Measurements from ENCODE around the gene RIPPLY3.

The RIPPLY3 gene

GRCh38 chr21:37059181-37059580 is 52.7 kb downstream of the RIPPLY3 start:
- TF ChIP-seq CTCF (conservative IDR thresholded peaks at IDR 0.05) (no peak), ZFX (IDR thresholded peaks at IDR 0.05) (no peak)
- H3K27ac ChIP-seq = no peak overlapping the region

- no peak overlapping the region for H3K27ac ChIP-seq
These were observed 53.8 kb downstream of the RIPPLY3 start for GRCh38 chr21:37060296-37060695.

GRCh38 chr21:37061926-37062592 is 55.6 kb downstream of the RIPPLY3 start:
- H3K27ac ChIP-seq = no peak overlapping the region
- TF ChIP-seq ZFX (IDR thresholded peaks at IDR 0.05) = no peak
- no peak for TF ChIP-seq CTCF (conservative IDR thresholded peaks at IDR 0.05)

More at GRCh38 chr21:37060296-37060695, 53.8 kb downstream of the RIPPLY3 start:
- no peak for TF ChIP-seq ZFX (IDR thresholded peaks at IDR 0.05)
- no peak for TF ChIP-seq CTCF (conservative IDR thresholded peaks at IDR 0.05)

- TF ChIP-seq ZFX (IDR thresholded peaks at IDR 0.05) (no peak), CTCF (conservative IDR thresholded peaks at IDR 0.05) (no peak)
These were observed 56.1 kb downstream of the RIPPLY3 start for GRCh38 chr21:37062593-37062935.

GRCh38 chr21:37063433-37063832 is 56.9 kb downstream of the RIPPLY3 start:
- TF ChIP-seq ZFX (IDR thresholded peaks at IDR 0.05) (no peak), CTCF (conservative IDR thresholded peaks at IDR 0.05) (no peak)
- H3K27ac ChIP-seq = no peak overlapping the region

More at GRCh38 chr21:37062593-37062935, 56.1 kb downstream of the RIPPLY3 start:
- no peak overlapping the region for H3K27ac ChIP-seq

- no peak for TF ChIP-seq CTCF (conservative IDR thresholded peaks at IDR 0.05)
- TF ChIP-seq ZFX (IDR thresholded peaks at IDR 0.05) = no peak
- no peak overlapping the region for H3K27ac ChIP-seq
These were observed 58.3 kb downstream of the RIPPLY3 start for GRCh38 chr21:37064841-37065240.

GRCh38 chr21:37065561-37066177 is 59.2 kb downstream of the RIPPLY3 start:
- no peak overlapping the region for H3K27ac ChIP-seq
- no peak for TF ChIP-seq CTCF (conservative IDR thresholded peaks at IDR 0.05)
- TF ChIP-seq ZFX (IDR thresholded peaks at IDR 0.05) = no peak

Measured in C4-2B (cell line).